ENCODE results near the gene DAAM1. TPM values are rescaled to one million over a fixed set of nuclear protein-coding genes. Genes with fewer than 3 reads are reported as not detected.

The DAAM1 gene
- polyA plus RNA-seq, 12 donors, result 28.9 to 120 (median 46.9) TPM

- peak; percentile 87 for DNase-seq
Observed at GRCh38 chr14:59215322-59215721, 26.9 kb downstream of the DAAM1 start.

GRCh38 chr14:59215757-59216156 lies 27.3 kb downstream of the DAAM1 start:
- no peak for DNase-seq

GRCh38 chr14:59217011-59217410 lies 28.5 kb downstream of the DAAM1 start:
- DNase-seq, result no peak

GRCh38 chr14:59221568-59221967 lies 33.1 kb downstream of the DAAM1 start:
- no peak for DNase-seq

GRCh38 chr14:59224341-59224740 lies 35.9 kb downstream of the DAAM1 start:
- DNase-seq, result no peak

GRCh38 chr14:59225281-59225680 lies 36.8 kb downstream of the DAAM1 start:
- no peak for DNase-seq

- DNase-seq, result peak; percentile 37
Observed at GRCh38 chr14:59228421-59228820, 40.0 kb downstream of the DAAM1 start.

- DNase-seq, result no peak
Observed at GRCh38 chr14:59229653-59230406, 41.4 kb downstream of the DAAM1 start.

GRCh38 chr14:59236195-59236594 lies 47.7 kb downstream of the DAAM1 start:
- no peak for DNase-seq

GRCh38 chr14:59238216-59238615 lies 49.7 kb downstream of the DAAM1 start:
- no peak for DNase-seq

- no peak for DNase-seq
Observed at GRCh38 chr14:59239022-59239421, 50.6 kb downstream of the DAAM1 start.

- DNase-seq, result no peak
Observed at GRCh38 chr14:59240356-59240755, 51.9 kb downstream of the DAAM1 start.

- peak; percentile 33 for DNase-seq
Observed at GRCh38 chr14:59241121-59241520, 52.7 kb downstream of the DAAM1 start.

- DNase-seq, result no peak
Observed at GRCh38 chr14:59243174-59243573, 54.7 kb downstream of the DAAM1 start.

- no peak for DNase-seq
Observed at GRCh38 chr14:59244581-59244980, 56.1 kb downstream of the DAAM1 start.

GRCh38 chr14:59245809-59246295 lies 57.4 kb downstream of the DAAM1 start:
- DNase-seq, result no peak

- DNase-seq, result no peak
Observed at GRCh38 chr14:59246566-59246965, 58.1 kb downstream of the DAAM1 start.

GRCh38 chr14:59247801-59248584 lies 59.5 kb downstream of the DAAM1 start:
- DNase-seq, result no peak

GRCh38 chr14:59249029-59249428 lies 60.6 kb downstream of the DAAM1 start:
- DNase-seq, result no peak

- DNase-seq, result no peak
Observed at GRCh38 chr14:59251811-59252771, 63.6 kb downstream of the DAAM1 start.

- no peak for DNase-seq
Observed at GRCh38 chr14:59252772-59253500, 64.5 kb downstream of the DAAM1 start.

All from muscle of arm (tissue), 12 donors.